Measurements from ENCODE around the gene HOXB3.

Gene HOXB3

GRCh38 chr17:48565925-48566710 is 23.9 kb downstream of the HOXB3 start (continued):
- TF ChIP-seq ZNF513 (tag by site-specific recombination; IDR thresholded peaks at IDR 0.05), result peak; percentile 42; the same call in 1 of the 2 replicates
- 0 out of 2 replicates have a peak, but pooled peaks have one; percentile 22 for TF ChIP-seq PRDM10 (tag by site-specific recombination; IDR thresholded peaks at IDR 0.05)
- TF ChIP-seq ZNF23 (tag by site-specific recombination; IDR thresholded peaks at IDR 0.05; ENCODE audit: borderline replicate concordance), result no peak
- no peak for TF ChIP-seq GFI1B (tag by site-specific recombination; IDR thresholded peaks at IDR 0.05)

GRCh38 chr17:48565022-48565554 is 25.0 kb downstream of the HOXB3 start:
- H3K27ac ChIP-seq (ENCODE audit: extremely low read depth, low read depth, low read length), result no peak overlapping the region; the same call in 1 of the 2 replicates
- H3K4me3 ChIP-seq (ENCODE audit: low read depth, low read length), result no peak overlapping the region
- ChIA-PET CTCF (interaction anchor here (1.0 to 2.0 kb wide), 3 partner anchors 18 to 28 kb away, joined by 3 to 4 read pairs (median 4); partner anchors contain the start of gene HOXB5), POLR2A (no interaction called here)
- H3K36me3 ChIP-seq (ENCODE audit: control insufficient read depth in 2 of 2, insufficient read depth in 1 of 2, low read length in 2 of 2), result peaks cover 15 to 58% of the 10 kb centered on the region in 2 experiments
- H3K4me1 ChIP-seq (ENCODE audit: control insufficient read depth, insufficient read depth, low read length), result peaks cover 90% of the 10 kb centered on the region
- H3K9me3 ChIP-seq (ENCODE audit: control insufficient read depth, insufficient read depth, low read depth, low read length), result no peaks in the 10 kb centered on the region
- peak; percentile 36; the same call in 1 of the 2 replicates for TF ChIP-seq PRDM10 (tag by site-specific recombination; IDR thresholded peaks at IDR 0.05)
- TF ChIP-seq PRDM2 (tag by site-specific recombination; IDR thresholded peaks at IDR 0.05; ENCODE audit: borderline replicate concordance), result no peak
- TF ChIP-seq ZNF596 (tag by site-specific recombination; IDR thresholded peaks at IDR 0.05), result 0 out of 2 replicates have a peak, but pooled peaks have one; percentile 5
- TF ChIP-seq, protein P1, sequence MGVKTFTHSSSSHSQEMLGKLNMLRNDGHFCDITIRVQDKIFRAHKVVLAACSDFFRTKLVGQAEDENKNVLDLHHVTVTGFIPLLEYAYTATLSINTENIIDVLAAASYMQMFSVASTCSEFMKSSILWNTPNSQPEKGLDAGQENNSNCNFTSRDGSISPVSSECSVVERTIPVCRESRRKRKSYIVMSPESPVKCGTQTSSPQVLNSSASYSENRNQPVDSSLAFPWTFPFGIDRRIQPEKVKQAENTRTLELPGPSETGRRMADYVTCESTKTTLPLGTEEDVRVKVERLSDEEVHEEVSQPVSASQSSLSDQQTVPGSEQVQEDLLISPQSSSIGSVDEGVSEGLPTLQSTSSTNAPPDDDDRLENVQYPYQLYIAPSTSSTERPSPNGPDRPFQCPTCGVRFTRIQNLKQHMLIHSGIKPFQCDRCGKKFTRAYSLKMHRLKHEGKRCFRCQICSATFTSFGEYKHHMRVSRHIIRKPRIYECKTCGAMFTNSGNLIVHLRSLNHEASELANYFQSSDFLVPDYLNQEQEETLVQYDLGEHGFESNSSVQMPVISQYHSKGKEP (tag by site-specific recombination; IDR thresholded peaks at IDR 0.05), result no peak
- TF ChIP-seq IKZF3 (tag by site-specific recombination; IDR thresholded peaks at IDR 0.05), result peak; percentile 30; the same call in 1 of the 2 replicates
- no peak for TF ChIP-seq ZNF19 (tag by site-specific recombination; IDR thresholded peaks at IDR 0.05; ENCODE audit: low read depth)
- peak; percentile 51; the same call in 1 of the 2 replicates for TF ChIP-seq OSR2 (tag by site-specific recombination; IDR thresholded peaks at IDR 0.05)
- TF ChIP-seq ZNF585B (tag by site-specific recombination; IDR thresholded peaks at IDR 0.05), result no peak
- TF ChIP-seq, protein P2, sequence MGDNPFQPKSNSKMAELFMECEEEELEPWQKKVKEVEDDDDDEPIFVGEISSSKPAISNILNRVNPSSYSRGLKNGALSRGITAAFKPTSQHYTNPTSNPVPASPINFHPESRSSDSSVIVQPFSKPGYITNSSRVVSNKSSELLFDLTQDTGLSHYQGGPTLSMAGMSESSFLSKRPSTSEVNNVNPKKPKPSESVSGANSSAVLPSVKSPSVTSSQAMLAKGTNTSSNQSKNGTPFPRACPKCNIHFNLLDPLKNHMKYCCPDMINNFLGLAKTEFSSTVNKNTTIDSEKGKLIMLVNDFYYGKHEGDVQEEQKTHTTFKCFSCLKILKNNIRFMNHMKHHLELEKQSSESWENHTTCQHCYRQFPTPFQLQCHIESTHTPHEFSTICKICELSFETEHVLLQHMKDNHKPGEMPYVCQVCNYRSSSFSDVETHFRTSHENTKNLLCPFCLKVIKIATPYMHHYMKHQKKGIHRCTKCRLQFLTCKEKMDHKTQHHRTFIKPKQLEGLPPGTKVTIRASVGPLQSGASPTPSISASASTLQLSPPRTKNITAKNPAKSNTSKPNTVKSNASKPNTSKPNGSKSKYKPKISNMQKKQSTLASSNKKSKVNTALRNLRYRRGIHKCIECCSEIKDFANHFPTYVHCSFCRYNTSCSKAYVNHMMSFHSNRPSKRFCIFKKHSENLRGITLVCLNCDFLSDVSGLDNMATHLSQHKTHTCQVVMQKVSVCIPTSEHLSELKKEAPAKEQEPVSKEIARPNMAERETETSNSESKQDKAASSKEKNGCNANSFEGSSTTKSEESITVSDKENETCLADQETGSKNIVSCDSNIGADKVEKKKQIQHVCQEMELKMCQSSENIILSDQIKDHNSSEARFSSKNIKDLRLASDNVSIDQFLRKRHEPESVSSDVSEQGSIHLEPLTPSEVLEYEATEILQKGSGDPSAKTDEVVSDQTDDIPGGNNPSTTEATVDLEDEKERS (tag by site-specific recombination; IDR thresholded peaks at IDR 0.05), result no peak

All from HEK293 (cell line).